HG02970 (cell line): ENCODE results near the gene PSRC1.
A peak's percentile ranks its signal among the peaks of the same experiment; 100 is the strongest.

Experiments used
- ATAC-seq: cut with Tn5 transposase; IDR thresholded peaks from one replicate; pipeline ENCODE4 v1.9.1; 2021; ENCODE audit warnings: mild to moderate bottlenecking, moderate library complexity, moderate number of reproducible peaks; ENCODE audit not compliant: unreplicated experiment, low FRiP score

The PSRC1 gene

DNA sequence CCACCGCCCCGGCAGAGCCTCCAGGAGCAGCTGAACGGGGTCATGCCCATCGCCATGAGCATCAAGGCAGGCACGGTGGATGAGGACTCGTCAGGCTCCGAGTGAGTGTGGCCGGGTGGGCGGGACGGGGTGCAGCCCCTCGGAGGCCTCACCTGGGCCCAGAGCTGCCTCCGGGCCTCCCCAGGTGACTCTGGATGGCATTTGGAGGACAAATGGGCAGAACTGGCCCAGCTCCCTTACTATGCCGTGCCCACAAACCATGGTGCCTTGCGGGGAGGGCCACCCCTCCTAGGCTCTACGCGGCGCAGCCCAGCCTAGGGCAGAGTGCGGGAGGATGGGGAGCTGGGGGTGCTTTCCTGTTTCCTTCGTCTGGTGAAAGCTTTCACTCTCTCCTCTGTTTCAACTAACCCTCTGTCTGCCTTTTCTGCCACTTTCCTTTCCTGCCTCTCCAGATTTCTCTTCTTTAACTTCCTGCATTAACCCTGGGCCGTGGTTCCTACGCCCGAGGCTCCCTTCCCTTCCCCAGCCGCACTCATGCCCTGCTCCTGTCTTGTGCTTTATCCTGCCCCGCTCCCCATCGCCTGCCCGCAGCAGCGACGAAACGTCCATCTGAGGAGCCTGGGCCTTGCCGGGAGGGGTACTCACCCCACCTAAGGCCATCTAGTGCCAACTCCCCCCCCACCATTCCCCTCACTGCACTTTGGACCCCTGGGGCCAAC is 9.2 kb downstream of the PSRC1 start:
- no peak for ATAC-seq

DNA sequence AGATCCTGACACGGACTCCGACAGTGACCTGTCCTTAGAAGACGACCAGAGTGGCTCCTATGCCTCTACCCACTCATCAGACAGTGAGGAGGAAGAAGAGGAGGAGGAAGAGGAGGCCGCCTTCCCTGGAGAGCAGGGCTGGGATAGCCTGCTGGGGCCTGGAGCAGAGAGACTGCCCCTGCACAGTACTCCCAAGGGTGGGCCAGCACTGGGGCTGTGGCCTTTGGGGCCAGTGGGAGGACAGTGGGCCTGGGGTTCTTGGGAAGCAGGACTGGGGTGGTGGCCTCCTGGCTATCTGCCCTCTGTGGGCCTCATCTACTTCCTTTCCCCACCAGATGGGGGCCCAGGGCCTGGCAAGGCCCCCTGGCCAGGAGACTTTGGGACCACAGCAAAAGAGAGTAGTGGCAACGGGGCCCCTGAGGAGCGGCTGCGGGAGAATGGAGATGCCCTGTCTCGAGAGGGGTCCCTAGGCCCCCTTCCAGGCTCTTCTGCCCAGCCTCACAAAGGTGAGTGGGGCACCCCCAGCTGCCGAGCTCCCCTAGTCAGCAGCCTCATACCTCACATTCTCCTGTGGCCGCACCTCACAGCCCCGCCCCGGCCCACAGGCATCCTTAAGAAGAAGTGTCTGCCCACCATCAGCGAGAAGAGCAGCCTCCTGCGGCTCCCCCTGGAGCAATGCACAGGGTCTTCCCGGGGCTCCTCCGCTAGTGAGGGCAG is 10.0 kb downstream of the PSRC1 start:
- ATAC-seq = no peak

DNA sequence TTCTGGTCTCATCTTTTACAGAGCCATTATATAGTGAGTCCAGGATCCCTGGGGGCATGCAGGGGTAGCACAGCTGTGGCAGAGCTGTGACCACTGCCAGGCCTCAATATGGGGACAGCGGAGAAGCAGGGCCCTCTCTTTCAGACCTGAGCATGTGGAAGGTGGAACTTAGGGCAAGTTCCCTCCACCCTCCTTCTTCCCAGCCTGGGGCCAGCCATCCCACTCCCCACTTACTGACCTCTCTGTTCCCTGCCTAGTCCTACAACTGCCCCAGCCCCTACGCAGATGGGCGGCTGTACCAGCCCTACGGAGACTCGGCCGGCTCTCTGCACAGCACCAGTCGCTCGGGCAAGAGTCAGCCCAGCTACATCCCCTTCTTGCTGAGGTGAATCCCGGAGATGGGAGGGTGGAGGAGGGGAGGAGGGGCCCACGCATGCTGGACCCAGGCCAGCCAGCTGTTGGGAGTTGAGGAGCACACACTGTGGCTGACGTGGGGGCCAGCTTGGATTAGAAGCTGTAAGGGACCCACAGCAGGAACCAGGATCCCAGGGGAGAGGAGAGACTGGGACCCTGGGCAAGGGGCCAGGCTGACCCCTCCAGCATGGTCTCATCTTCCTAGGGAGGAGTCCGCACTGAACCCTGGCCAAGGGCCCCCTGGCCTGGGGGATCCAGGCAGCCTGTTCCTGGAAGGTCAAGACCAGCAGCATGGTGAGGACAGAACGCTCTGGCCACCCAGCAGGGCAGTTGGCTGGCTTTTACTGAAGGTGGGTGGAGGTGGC is 10.7 kb downstream of the PSRC1 start:
- no peak for ATAC-seq

DNA sequence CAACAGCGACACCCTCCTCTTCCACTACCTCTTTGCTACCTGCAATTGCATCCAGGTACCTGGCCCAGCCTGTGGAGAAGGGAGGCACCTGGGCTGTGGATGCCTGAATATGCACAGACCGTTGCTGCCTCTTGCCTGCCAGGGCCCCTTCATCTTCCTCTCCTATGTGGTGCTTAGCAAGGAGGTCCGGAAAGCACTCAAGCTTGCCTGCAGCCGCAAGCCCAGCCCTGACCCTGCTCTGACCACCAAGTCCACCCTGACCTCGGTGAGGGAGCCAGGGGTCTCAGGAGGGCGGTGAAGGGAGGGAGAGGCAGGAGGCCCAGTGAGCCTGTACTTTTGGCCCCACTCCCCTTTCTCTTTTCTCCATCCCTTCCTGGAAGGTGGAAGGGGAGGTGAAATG is 11.5 kb downstream of the PSRC1 start:
- no peak for ATAC-seq

DNA sequence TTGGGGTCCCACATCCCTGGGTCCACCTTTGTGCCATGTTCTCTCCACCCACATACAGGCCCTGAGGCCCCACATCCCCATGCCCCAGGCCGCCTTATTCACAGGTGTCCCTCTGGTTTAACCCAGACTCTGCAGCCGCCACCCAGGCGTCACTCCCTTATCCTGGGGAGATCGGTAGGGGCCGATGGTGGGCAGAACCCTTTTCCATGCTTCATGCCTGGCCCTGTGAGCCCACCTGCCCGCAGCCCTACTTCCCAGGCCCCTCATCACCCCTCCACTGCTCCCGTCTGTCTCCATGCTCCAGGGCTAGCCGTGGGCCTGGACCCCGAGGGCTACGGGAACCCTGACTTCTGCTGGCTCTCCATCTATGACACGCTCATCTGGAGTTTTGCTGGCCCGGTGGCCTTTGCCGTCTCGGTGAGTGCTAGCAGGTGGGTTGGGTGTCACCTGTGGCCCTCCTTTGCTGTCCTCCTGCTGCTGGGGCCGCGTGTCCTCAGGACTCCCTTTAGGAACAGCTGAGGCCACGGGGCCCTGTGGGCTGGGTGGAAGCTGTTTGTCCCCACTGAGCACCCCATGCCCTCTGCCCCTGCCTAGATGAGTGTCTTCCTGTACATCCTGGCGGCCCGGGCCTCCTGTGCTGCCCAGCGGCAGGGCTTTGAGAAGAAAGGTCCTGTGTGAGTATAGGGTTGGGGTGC is 12.2 kb downstream of the PSRC1 start:
- no peak for ATAC-seq

DNA sequence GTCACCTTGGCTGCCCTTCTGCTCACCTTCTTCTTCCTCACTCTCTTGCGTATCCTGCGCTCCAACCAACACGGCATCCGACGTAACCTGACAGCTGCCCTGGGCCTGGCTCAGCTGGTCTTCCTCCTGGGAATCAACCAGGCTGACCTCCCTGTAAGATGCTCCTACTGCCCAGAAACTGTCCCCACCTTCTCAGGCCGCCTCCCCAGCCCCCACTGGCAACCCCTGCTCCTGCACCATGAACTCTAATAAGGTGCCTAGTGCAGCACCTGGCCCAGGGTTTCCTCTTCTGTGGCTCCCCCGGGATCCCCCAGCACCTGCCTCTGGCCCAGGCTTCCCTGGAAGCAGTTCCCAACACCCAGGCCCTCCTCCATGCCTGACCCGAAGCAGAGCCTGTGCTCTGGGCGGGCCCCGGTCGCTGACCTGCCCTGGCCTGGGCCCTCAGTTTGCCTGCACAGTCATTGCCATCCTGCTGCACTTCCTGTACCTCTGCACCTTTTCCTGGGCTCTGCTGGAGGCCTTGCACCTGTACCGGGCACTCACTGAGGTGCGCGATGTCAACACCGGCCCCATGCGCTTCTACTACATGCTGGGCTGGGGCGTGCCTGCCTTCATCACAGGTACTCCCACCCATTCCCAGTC is 12.8 kb downstream of the PSRC1 start:
- ATAC-seq = no peak

DNA sequence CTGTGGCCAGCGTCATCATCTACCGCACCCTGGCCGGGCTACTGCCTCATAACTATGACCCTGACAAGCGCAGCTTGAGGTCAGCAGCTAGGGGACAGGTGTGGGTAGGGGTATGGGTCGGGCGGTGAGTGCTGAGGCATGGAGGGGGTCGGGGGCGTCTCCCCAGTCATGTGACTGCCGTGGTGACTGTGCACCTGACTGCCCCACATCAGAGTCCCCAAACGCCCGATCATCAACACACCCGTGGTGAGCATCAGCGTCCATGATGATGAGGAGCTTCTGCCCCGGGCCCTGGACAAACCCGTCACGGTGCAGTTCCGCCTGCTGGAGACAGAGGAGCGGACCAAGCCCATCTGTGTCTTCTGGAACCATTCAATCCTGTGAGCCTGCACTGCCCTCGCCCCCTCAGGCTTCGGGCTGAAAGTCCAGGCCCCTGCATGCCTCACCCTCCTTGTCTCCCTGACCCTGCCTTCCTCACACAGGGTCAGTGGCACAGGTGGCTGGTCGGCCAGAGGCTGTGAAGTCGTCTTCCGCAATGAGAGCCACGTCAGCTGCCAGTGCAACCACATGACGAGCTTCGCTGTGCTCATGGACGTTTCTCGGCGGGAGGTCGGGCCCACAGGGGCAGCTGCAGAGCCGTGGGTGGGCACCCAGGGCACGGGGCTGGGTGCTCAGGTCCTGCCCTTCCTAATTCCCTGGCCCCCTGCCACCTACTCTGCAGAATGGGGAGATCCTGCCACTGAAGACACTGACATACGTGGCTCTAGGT is 13.5 kb downstream of the PSRC1 start:
- ATAC-seq = no peak

DNA sequence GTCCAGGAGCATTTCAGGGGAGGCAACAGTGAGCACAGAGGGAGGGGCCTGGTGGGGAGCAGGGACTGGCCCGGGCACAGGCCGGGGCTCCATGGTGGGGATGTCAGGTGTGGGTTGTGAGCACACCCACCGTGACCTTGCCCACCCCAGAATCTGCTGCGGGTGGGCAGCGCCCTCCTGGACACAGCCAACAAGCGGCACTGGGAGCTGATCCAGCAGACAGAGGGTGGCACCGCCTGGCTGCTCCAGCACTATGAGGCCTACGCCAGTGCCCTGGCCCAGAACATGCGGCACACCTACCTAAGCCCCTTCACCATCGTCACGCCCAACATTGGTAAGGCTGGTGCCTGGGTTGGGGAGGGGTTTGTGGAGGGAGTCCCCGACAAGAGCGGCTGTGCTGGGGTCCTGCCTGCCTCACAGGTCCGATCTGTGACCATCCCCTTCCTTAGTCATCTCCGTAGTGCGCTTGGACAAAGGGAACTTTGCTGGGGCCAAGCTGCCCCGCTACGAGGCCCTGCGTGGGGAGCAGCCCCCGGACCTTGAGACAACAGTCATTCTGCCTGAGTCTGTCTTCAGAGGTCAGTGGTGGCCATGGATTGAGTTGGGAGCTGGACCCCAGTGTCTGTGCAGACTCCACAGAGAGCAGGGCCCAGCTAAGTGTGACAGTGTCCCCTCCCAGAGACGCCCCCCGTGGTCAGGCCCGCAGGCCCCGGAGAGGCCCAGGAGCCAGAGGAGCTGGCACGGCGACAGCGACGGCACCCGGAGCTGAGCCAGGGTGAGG is 14.3 kb downstream of the PSRC1 start:
- ATAC-seq = no peak

DNA sequence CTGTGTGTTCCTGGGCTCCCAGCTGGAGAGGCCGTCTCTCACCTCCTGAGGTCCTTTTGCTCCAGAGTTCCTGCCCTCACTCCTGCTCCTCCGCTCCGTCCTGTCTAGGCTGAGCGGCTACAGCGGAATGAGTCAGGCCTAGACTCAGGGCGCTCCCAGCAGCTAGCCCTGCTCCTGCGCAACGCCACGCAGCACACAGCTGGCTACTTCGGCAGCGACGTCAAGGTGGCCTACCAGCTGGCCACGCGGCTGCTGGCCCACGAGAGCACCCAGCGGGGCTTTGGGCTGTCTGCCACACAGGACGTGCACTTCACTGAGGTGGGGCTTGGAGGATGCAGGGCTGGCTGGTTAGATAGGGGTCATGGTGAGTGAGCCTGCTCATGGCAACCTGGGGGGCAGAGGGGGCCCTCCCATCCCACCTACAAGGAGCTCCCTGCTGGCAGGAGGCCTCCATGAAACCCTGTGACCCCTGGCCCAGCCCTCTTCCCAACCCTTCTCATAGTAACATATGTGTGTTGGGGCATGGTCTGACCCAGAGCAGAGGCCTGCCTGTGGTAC is 15.1 kb downstream of the PSRC1 start:
- no peak for ATAC-seq

DNA sequence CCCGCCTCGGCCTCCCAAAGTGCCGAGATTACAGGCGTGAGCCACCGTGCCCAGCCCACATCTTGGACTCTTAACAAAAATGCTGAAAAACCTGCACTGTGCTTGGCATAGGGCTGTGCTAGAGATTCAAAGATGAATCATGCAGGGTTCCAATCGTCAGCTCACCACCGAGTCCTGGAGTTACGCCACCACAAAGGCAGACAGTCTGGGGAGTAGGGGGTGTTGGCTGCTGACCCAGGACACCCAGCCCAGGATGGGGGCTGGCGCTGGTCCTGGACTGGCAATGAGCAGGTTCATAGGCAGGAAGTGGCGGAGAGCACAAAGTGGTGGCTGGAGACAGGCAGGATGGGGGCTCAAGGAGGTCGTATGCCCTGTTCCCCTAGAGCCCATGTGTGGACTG is 16.0 kb downstream of the PSRC1 start:
- ATAC-seq = no peak

DNA sequence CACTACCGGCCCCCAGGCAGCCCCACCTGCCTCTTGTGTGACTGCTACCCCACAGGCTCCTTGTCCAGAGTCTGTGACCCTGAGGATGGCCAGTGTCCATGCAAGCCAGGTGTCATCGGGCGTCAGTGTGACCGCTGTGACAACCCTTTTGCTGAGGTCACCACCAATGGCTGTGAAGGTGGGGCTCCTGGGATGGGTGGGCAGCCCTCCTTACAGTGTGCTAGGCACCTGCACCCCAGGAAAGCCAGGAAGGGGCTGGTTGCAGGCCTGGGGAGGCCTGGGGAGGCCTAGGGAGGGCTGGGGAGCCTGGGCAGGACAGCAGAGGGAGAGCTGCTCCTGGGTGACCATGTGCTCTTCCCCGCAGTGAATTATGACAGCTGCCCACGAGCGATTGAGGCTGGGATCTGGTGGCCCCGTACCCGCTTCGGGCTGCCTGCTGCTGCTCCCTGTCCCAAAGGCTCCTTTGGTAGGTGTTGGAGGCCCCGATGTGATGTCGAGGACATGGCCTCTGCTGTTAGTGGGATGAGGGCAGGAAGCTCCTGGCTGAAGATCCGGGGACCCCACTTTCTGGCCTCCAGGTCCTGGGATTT is 17.1 kb downstream of the PSRC1 start:
- ATAC-seq = no peak

DNA sequence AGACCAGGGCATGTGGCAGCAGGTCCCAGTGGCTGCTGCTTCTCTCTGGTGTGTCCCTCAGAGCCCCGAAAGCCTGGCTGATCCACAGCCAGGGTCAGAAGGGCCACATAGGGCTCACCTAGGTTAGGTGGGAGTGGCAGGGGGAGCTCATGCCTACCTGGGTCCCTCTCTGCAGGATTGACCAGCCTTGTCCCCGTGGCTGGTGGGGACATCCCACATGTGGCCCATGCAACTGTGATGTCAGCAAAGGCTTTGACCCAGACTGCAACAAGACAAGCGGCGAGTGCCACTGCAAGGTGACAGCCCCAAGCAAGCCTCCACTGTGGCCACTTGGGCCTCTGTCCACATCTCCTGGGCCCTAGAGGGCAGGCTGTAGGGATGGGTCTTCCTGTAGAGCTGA is 17.9 kb downstream of the PSRC1 start:
- no peak for ATAC-seq

DNA sequence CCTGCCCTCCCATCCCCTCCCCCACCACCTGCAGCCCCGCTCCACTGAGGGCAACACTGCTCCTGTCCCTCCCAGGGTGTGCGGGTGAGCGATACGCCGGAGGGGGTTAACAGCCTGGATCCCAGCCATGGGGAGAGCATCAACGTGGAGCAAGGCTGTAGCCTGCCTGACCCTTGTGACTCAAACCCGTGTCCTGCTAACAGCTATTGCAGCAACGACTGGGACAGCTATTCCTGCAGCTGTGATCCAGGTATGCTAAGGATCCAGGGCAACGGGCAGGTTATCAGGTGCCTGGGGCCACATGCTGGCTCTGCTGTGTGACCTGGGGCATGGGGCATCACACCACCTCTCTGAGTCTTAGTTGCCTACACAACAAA is 18.6 kb downstream of the PSRC1 start:
- no peak for ATAC-seq

DNA sequence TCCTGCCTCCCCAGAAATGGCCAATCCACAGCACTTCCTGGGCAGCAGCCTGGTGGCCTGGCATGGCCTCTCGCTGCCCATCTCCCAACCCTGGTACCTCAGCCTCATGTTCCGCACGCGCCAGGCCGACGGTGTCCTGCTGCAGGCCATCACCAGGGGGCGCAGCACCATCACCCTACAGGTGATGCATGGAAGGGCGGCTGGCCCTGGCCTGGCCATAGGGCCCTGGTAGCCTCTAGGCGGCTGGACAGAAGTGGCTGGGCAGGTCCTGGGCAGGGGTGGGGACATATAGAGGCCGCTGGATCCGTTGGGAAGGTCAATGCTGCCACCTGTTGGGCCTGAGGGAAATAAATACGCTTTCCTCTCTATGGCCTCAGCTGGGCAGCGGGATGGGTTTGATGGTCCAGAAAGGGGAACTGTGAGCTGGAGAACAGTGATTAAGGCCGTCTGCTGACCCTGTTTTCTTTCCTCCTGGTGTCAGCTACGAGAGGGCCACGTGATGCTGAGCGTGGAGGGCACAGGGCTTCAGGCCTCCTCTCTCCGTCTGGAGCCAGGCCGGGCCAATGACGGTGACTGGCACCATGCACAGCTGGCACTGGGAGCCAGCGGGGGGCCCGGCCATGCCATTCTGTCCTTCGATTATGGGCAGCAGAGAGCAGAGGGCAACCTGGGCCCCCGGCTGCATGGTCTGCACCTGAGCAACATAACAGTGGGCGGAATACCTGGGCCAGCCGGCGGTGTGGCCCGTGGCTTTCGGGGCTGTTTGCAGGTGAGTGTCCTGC is 19.2 kb downstream of the PSRC1 start:
- peak; percentile 63 for ATAC-seq

DNA sequence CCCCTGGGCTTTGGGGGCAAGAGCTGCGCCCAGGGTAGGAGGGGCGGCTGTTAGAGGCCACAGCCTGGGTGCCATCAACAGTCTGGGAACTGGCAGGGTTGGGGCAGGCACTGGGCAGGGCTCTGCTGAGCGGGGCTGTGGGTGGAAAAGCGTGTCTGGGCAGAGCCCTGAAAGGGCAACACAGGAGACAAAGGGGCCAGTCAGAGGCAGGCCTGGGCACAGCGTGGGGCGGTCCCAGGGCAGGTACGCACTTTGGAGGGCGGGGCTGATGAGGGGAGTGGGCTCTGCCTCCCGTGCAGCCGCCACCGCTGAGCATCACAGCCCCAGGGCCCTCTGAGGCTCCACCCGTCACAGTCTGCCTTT is 19.7 kb downstream of the PSRC1 start:
- no peak for ATAC-seq

DNA sequence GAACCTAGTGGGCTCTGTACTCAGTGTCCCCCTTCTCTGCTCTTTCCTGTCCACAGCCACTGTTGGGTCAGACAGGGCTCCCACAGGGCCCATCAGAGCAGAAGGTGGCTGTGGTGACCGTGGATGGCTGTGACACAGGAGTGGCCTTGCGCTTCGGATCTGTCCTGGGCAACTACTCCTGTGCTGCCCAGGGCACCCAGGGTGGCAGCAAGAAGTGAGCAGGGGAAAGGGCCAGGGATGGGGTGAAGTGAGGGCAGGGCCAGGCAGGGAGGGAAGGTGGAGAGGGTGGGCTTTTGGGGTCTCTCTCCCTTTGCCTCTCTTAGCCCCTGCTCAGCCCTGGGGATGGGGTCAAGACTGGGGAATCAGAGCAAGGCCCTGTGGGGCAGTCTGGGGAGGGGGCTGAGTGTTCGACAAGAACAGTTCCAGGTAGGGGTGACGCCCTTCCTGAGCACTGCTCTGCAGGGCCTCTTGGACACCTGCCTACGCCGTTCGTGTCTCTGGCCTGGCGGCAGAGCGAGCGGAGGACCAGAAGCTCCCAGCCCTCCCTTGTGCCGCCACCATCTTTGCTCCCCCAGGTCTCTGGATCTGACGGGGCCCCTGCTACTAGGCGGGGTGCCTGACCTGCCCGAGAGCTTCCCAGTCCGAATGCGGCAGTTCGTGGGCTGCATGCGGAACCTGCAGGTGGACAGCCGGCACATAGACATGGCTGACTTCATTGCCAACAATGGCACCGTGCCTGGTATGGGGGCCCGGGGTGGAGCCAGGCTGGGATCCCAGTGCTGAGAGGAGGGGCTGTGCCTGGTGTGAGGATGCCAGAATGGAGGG is 20.5 kb downstream of the PSRC1 start:
- ATAC-seq = no peak

DNA sequence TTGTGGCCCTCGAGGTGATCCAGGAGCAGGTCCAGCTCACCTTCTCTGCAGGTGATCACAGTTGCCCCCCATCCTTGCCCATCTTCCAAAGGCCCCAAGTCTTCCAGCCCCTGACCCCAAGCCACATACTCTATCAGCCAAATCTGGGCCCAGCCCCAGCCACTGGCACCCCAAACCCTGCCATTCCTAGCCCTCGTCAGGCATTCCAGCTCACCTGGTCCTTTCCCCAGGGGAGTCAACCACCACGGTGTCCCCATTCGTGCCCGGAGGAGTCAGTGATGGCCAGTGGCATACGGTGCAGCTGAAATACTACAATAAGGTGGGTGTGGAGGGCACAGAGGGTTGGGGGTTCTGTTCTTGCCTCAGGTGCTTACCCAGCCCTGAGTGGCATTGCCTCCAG is 21.4 kb downstream of the PSRC1 start:
- no peak for ATAC-seq
